Immature natural killer cell (primary cell): ENCODE results near the gene GAST. TPM values are rescaled to one million over a fixed set of nuclear protein-coding genes. Genes with fewer than 3 reads are reported as not detected.
"Not testable (repeated sequence)": the region's sequence is repeated elsewhere in the genome, so short reads cannot be mapped to it uniquely, and the experiment has no call there.

Experiments used
- DNase-seq, 3 donors: peaks; one replicate each; pipeline ENCODE4 v3.0.0; 2022; ENCODE audit warnings: mixed read lengths in 1 of 3
- H3K27ac Mint-ChIP-seq, 6 donors: one replicate each; pipeline ENCODE4 v1.8.0; 2020; ENCODE audit warnings: mixed read lengths in 6 of 6, mild to moderate bottlenecking in 5 of 6, inconsistent platforms in 4 of 6, moderate library complexity in 3 of 6
- H3K27me3 Mint-ChIP-seq, 3 donors: one replicate each; pipeline ENCODE4 v1.8.0; 2020 to 2021; ENCODE audit warnings: low read depth in 3 of 3, mild to moderate bottlenecking in 3 of 3, mixed read lengths in 3 of 3, moderate library complexity in 3 of 3, inconsistent platforms in 1 of 3
- H3K36me3 Mint-ChIP-seq, 3 donors: one replicate each; pipeline ENCODE4 v1.8.0; 2020; ENCODE audit warnings: mixed read lengths in 3 of 3, inconsistent platforms in 2 of 3, mild to moderate bottlenecking in 2 of 3
- H3K4me1 Mint-ChIP-seq, 2 donors: one replicate each; pipeline ENCODE4 v1.8.0; 2020; ENCODE audit warnings: inconsistent platforms in 2 of 2, mild to moderate bottlenecking in 2 of 2, mixed read lengths in 2 of 2, moderate library complexity in 1 of 2
- H3K4me3 Mint-ChIP-seq, 5 donors: one replicate each; pipeline ENCODE4 v1.8.0; 2020; ENCODE audit warnings: mild to moderate bottlenecking in 5 of 5, mixed read lengths in 5 of 5, inconsistent platforms in 3 of 5, moderate library complexity in 3 of 5
- H3K9me3 Mint-ChIP-seq, 6 donors: one replicate each; pipeline ENCODE4 v1.8.0; 2020; ENCODE audit warnings: mild to moderate bottlenecking in 6 of 6, mixed read lengths in 6 of 6, inconsistent platforms in 4 of 6, moderate library complexity in 3 of 6
- polyA plus RNA-seq, 3 donors: library from polyadenylated mRNA; unstranded; fragments of 300-500 nt; fragmentation: Illumina TruSeq; gene quantifications; one replicate each; pipeline ENCODE4 v1.2.3, GENCODE V29; 2021

GAST gene
- polyA plus RNA-seq, 3 donors from 2014 or later, result not detected

DNA sequence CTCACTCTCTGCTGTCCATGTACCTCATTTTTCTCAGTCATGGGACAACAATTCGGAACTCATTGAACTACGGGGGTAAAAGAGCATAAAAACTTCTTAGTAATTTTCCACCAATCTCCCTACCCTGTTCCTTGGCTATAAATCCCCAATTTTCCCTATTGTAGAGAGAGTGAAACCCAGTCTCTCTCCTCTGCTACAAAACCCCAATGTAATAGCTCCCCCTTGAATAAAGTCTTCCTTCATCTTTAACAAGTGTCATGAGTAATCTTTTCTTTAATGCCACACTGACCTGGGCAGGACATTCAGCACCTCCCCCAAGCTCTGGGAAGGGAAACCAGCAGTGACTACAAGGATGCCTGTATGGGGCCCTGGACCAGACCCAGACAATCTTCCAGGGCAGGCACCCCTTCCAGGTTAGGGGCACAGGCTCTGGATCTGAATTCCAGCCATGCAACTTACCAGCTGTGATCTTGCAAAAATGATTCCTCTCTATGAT is 33.7 kb upstream of the GAST start:
- no peaks in the 10 kb centered on the region for H3K9me3 Mint-ChIP-seq
- H3K4me3 Mint-ChIP-seq, result peak overlapping the region; percentile 76 to 93 (median 87)
- DNase-seq, result no peak
- H3K36me3 Mint-ChIP-seq, result no peaks in the 10 kb centered on the region
- peaks cover 23 to 25% of the 10 kb centered on the region in 2 donors for H3K4me1 Mint-ChIP-seq
- no peaks in the 10 kb centered on the region for H3K27me3 Mint-ChIP-seq
- H3K27ac Mint-ChIP-seq, result peak overlapping the region; percentile 92 to 99 (median 96)

DNA sequence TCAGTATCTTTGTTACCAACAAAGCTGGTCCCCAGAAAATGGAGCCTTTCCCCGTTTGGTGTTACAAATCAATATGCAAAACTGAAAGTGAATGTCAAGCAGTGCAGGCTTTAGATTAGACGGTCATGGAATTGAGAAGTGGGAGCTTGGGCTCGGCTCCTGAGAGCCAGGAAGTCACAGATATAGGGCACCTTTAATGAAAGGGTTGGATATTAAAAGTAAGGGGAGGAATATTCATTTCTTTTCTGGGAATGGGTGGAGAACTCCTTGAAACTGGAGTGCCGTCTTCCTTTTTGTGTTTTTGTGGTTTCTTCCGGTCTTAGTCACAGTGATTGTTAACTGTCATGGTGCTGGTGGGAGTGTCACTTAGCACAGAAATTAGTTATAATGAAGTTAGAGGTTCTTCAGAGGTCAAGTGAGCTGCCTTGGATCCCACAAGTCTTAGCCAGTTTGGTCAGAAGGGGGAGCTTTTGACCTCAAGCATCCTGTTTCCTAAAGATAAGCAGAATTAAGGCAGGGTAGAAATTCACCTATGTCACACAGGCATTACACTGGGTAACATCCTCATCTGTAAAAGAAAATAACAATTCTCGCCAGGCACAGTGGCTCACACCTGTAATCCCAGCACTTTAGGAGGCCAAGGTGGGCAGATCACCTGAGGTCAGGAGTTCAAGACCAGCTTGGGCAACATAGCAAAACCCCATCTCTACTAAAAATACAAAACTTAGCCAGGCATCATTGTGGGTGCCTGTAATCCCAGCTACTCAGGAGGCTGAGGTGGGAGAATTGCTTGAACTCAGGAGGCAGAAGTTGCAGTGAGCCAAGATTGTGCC is 33.0 kb upstream of the GAST start:
- Mint-ChIP-seq H3K36me3 (no peaks in the 10 kb centered on the region), H3K4me1 (peaks cover 23 to 25% of the 10 kb centered on the region in 2 donors), H3K27me3 (no peaks in the 10 kb centered on the region), H3K4me3 (peak overlapping the region; percentile 76 to 93 (median 87)), H3K9me3 (no peaks in the 10 kb centered on the region), H3K27ac (peak overlapping the region; percentile 92 to 99 (median 96))
- DNase-seq, result peak; percentile 63 to 72 (median 66)

- DNase-seq, result no peak
- Mint-ChIP-seq H3K27ac (peak overlapping the region; percentile 92 to 99 (median 96)), H3K36me3 (no peaks in the 10 kb centered on the region), H3K9me3 (no peaks in the 10 kb centered on the region), H3K27me3 (no peaks in the 10 kb centered on the region), H3K4me1 (peaks cover 23 to 25% of the 10 kb centered on the region in 2 donors), H3K4me3 (peak overlapping the region in 1 of 5 donors; percentile 84)
These were observed 32.2 kb upstream of the GAST start for GRCh38 chr17:41679740-41680425.

DNA sequence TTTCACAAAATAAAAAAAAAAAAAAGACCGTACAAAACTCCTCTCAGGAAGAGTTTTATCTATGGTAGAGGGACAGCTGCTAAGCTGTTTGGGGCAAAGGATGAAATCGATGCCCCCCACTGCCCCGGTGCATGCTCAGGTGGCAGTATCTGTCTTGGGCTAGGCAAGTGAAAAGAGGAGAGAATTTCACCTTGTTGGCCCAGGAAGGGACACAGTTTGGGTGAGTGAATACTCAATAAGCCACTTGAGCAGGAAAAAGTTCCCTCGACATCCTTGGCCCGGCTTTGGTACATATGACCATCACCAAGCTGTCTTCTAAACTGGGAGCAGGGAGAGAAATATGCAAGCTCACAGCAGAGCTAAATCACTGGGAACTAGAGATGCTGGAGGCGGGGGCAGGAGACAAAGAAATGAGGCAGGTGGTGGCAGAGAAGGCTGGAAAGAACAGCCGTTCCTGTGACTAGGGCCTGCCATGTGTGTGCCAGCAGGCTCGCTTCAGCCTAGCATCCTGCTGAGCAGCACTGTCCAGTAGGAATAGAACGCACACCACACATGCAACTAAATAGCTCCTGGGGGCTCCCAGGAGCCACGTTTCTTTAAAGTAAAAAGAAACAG is 31.6 kb upstream of the GAST start:
- H3K4me3 Mint-ChIP-seq, result no peak overlapping the region
- H3K27ac Mint-ChIP-seq, result peak overlapping the region in 1 of 6 donors; percentile 55
- no peaks in the 10 kb centered on the region for H3K27me3 Mint-ChIP-seq
- H3K36me3 Mint-ChIP-seq, result no peaks in the 10 kb centered on the region
- peaks cover 23 to 25% of the 10 kb centered on the region in 2 donors for H3K4me1 Mint-ChIP-seq
- H3K9me3 Mint-ChIP-seq, result no peaks in the 10 kb centered on the region
- DNase-seq, result no peak

GRCh38 chr17:41681776-41682175 is 30.4 kb upstream of the GAST start:
- Mint-ChIP-seq H3K27ac (no peak overlapping the region), H3K9me3 (no peaks in the 10 kb centered on the region), H3K27me3 (no peaks in the 10 kb centered on the region), H3K4me1 (peaks cover 23 to 25% of the 10 kb centered on the region in 2 donors), H3K36me3 (no peaks in the 10 kb centered on the region), H3K4me3 (no peak overlapping the region)
- DNase-seq, result no peak

GRCh38 chr17:41682631-41683030 is 29.5 kb upstream of the GAST start:
- no peaks in the 10 kb centered on the region for H3K36me3 Mint-ChIP-seq
- no peak overlapping the region for H3K4me3 Mint-ChIP-seq
- no peaks in the 10 kb centered on the region for H3K9me3 Mint-ChIP-seq
- no peak overlapping the region for H3K27ac Mint-ChIP-seq
- DNase-seq, result no peak
- peaks cover 19 to 22% of the 10 kb centered on the region in 2 donors for H3K4me1 Mint-ChIP-seq
- no peaks in the 10 kb centered on the region for H3K27me3 Mint-ChIP-seq

DNA sequence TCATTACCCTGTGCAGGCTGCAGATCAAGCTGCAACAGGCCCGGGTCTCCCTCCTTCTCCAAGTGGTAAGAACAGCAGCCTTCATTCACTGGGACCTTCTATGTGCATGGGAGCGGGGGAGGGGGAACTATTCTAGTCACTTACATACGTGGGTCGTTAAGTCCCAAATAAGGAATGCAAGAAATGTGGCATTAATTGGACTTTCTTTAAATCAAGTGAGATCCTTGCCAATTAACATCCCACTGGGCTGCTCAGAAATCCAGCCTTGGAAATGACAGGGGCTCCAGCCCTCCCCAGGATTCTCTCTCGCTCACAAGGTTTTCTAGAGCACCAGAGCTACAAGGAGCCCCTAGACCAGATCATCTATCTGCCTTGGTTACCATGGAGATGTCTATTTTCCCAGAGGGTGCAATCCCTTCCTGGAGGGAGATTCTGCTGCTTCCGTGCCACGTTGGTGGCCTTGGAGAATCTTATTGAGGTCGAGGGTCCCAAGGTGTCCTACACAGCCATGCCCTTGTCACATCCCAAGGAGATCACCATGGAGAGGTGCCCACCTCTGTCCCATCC is 28.6 kb upstream of the GAST start:
- Mint-ChIP-seq H3K27ac (no peak overlapping the region), H3K27me3 (peaks cover 1 to 3% (median 3%) of the 10 kb centered on the region in 3 donors), H3K9me3 (no peaks in the 10 kb centered on the region), H3K4me3 (no peak overlapping the region), H3K4me1 (peaks cover 21 to 23% of the 10 kb centered on the region in 2 donors), H3K36me3 (no peaks in the 10 kb centered on the region)
- DNase-seq, result no peak

GRCh38 chr17:41684035-41684434 is 28.1 kb upstream of the GAST start:
- H3K4me3 Mint-ChIP-seq, result no peak overlapping the region
- H3K36me3 Mint-ChIP-seq, result no peaks in the 10 kb centered on the region
- peaks cover 6 to 8% (median 8%) of the 10 kb centered on the region in 3 donors for H3K27me3 Mint-ChIP-seq
- DNase-seq, result no peak
- peaks cover 0 to 2% (median 0%) of the 10 kb centered on the region in 6 donors for H3K9me3 Mint-ChIP-seq
- H3K27ac Mint-ChIP-seq, result no peak overlapping the region
- peaks cover 16 to 19% of the 10 kb centered on the region in 2 donors for H3K4me1 Mint-ChIP-seq

DNA sequence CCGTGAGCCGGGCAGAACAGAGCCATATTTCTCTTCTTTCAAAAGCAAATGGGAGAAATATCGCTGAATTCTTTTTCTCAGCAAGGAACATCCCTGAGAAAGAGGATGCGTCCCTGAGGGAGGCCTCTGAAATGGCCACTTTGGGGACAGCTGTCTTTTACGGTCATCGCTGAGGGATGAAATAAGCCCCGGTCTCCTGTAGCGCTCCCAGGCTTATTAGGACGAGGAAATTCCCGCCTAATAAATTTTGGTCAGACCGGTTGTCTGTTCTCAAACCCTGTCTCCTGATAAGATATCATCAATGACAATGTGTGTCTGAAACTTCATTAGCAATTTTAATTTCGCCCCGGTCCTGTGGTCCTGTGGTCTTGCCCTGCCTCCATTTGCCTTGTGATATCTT is 26.4 kb upstream of the GAST start:
- H3K27ac Mint-ChIP-seq, DNase-seq, H3K9me3 Mint-ChIP-seq, H3K4me3 Mint-ChIP-seq: not testable (repeated sequence)
- Mint-ChIP-seq H3K36me3 (peaks cover 9 to 13% (median 12%) of the 10 kb centered on the region in 3 donors), H3K4me1 (peaks cover 22 to 25% of the 10 kb centered on the region in 2 donors), H3K27me3 (peaks cover 23 to 26% (median 25%) of the 10 kb centered on the region in 3 donors)

DNA sequence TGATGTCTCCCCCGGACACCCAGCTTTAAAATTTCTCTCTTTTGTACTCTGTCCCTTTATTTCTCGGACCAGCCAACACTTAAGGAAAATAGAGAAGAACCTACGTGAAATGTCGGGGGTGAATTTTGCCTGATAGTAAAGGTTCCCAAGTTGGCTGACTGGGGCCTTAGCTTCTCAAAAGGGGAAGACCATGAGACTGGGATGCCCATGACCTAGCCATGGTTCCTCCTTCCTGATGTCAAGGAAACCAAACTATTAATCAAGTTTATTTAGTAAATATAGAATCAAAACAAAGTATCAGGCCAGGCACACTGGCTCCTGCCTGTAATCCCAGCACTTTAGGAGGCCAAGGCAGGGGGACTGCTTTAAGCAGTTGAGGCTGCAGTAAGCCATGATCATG is 25.9 kb upstream of the GAST start:
- peaks cover 28 to 31% (median 30%) of the 10 kb centered on the region in 3 donors for H3K27me3 Mint-ChIP-seq
- no peak overlapping the region for H3K27ac Mint-ChIP-seq
- DNase-seq, result no peak
- H3K4me3 Mint-ChIP-seq, result no peak overlapping the region
- H3K4me1 Mint-ChIP-seq, result peaks cover 27 to 30% of the 10 kb centered on the region in 2 donors
- peaks cover 0 to 2% (median 0%) of the 10 kb centered on the region in 6 donors for H3K9me3 Mint-ChIP-seq
- peaks cover 13 to 18% (median 18%) of the 10 kb centered on the region in 3 donors for H3K36me3 Mint-ChIP-seq

- H3K27me3 Mint-ChIP-seq, result peaks cover 40 to 47% (median 46%) of the 10 kb centered on the region in 3 donors
- H3K4me3 Mint-ChIP-seq, result peak overlapping the region; percentile 85 to 98 (median 97)
- peaks cover 0 to 2% (median 0%) of the 10 kb centered on the region in 6 donors for H3K9me3 Mint-ChIP-seq
- H3K4me1 Mint-ChIP-seq, result peaks cover 35 to 47% of the 10 kb centered on the region in 2 donors
- peaks cover 17 to 35% (median 35%) of the 10 kb centered on the region in 3 donors for H3K36me3 Mint-ChIP-seq
- DNase-seq, result no peak
- H3K27ac Mint-ChIP-seq, result peak overlapping the region; percentile 94 to 100 (median 99)
These were observed 24.1 kb upstream of the GAST start for GRCh38 chr17:41687828-41688640.

GRCh38 chr17:41688641-41689496 is 23.3 kb upstream of the GAST start, which contains the start of gene EIF1:
TSS of gene EIF1 (plus strand) at chr17:41688885. CDS start at chr17:41689039, 154 bp downstream.
- Mint-ChIP-seq H3K9me3 (peaks cover 0 to 2% (median 0%) of the 10 kb centered on the region in 6 donors), H3K36me3 (peaks cover 17 to 40% (median 38%) of the 10 kb centered on the region in 3 donors), H3K27ac (peak within 1 kb of the TSS; percentile 94 to 100 (median 99)), H3K4me1 (peaks cover 35 to 48% of the 10 kb centered on the region in 2 donors), H3K4me3 (peak within 1 kb of the TSS; percentile 85 to 98 (median 97)), H3K27me3 (peaks cover 44 to 48% (median 47%) of the 10 kb centered on the region in 3 donors)
- peak; percentile 100 for DNase-seq
